Measurements from ENCODE around the gene SPATA2.
"Not testable (repeated sequence)": the region's sequence is repeated elsewhere in the genome, so short reads cannot be mapped to it uniquely, and the experiment has no call there.

The SPATA2 gene

DNA sequence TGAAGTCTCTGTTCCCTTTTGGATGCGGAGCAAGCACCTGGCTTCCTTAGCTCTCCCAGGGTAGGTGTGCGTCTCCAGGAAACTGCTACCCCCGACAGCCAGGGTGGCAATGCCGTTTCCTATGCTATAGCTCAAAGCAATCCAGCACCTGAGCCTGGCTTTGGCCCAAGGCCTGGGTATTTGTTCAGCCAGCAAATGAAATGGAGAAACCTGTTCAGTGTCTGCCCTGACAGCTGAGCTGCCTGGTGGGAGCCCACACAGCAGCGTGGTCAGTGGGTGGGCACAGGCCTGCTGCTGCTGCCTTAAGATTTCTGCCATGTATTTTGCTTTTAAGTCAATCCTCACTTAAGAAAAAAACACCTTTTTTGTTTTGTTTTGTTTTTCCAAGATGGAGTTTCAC, 13.7 kb downstream of the SPATA2 start:
- TF ChIP-seq CTCF (IDR thresholded peaks at IDR 0.05; ENCODE audit: low read length, missing control alignments) = no peak
- DNase-seq (ENCODE audit: low read depth) = no peak
- no peak overlapping the region for H3K4me3 ChIP-seq (replicated peaks; ENCODE audit: low read depth, low read length)

DNA sequence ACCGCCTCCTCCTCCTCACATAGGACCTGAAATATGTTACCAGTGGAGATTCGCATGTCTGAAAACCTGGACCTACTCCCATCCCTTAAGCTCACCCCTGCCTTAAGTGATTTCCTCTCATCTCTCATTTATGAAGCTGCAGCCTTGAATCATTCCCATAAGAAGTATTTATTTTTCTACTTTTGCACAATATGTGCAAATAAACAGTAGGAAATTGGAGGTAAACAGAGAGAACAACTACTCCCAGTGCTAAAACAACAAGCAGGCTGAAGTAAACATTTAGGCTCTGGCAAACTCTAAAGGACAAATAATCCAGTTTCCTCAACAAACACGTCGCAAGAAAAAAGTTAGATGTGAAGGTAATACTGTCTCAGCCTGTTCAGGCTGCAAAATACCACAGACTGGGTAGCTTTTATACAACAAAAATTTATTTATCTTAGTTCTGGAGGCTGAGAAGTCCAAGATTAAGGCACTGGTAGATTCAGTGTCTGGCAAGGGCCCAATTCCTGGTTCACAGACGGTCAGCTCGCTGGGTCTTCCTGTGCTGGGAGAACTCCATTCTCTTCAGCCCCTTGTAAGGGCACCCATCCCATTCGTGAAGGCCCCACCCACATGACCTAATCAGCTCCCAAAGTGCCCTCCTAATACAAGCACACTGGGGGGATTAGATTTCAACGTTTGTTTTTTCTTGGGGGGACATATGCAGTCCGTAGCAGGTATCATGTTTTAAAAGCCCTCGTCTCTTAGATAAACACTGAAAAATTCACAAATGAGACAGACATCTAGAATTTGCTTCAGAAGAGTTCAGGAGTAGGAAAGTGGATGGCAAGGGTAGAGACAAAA, 15.6 kb downstream of the SPATA2 start:
- no peak for DNase-seq (ENCODE audit: low read depth)
- no peak overlapping the region for H3K4me3 ChIP-seq (replicated peaks; ENCODE audit: low read depth, low read length)
- no peak for TF ChIP-seq CTCF (IDR thresholded peaks at IDR 0.05; ENCODE audit: low read length, missing control alignments)

GRCh38 chr20:49896204-49896603, 19.1 kb downstream of the SPATA2 start:
- no peak for TF ChIP-seq CTCF (IDR thresholded peaks at IDR 0.05; ENCODE audit: low read length, missing control alignments)
- H3K4me3 ChIP-seq (replicated peaks; ENCODE audit: low read depth, low read length) = no peak overlapping the region
- DNase-seq (ENCODE audit: low read depth) = no peak

GRCh38 chr20:49895474-49896093, 19.7 kb downstream of the SPATA2 start:
- not testable (repeated sequence) for H3K4me3 ChIP-seq (replicated peaks; ENCODE audit: low read depth, low read length); DNase-seq (ENCODE audit: low read depth)

DNA sequence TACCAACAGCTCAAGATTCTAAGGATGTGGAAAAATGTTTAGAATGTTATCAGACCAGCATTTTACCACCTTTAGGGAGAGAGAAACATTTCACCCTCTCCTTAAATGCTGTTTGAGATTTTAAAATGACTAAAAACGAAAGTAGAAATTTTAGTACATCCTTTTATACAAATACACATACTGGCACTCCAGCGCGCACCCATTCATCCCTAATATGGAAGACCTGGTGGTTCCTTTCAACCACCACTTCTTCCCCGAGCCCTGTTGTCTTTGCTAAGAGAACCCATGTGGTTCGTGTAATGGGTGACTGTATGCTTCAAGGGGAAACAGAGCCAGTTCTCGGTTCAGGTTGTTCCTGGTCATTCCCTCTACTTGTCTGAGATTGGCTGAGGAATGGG, 21.3 kb downstream of the SPATA2 start:
- no peak overlapping the region for H3K4me3 ChIP-seq (replicated peaks; ENCODE audit: low read depth, low read length)
- TF ChIP-seq CTCF (IDR thresholded peaks at IDR 0.05; ENCODE audit: low read length, missing control alignments) = no peak
- no peak for DNase-seq (ENCODE audit: low read depth)

GRCh38 chr20:49893242-49894072, 21.9 kb downstream of the SPATA2 start:
- no peak overlapping the region for H3K4me3 ChIP-seq (replicated peaks; ENCODE audit: low read depth, low read length)
- TF ChIP-seq CTCF (IDR thresholded peaks at IDR 0.05; ENCODE audit: low read length, missing control alignments) = no peak
- no peak for DNase-seq (ENCODE audit: low read depth)

- TF ChIP-seq CTCF (IDR thresholded peaks at IDR 0.05; ENCODE audit: low read length, missing control alignments) = no peak
- H3K4me3 ChIP-seq (replicated peaks; ENCODE audit: low read depth, low read length) = no peak overlapping the region
- DNase-seq (ENCODE audit: low read depth) = no peak
Measured at GRCh38 chr20:49892817-49893216, 22.5 kb downstream of the SPATA2 start.

Measured in fibroblast of pulmonary artery (primary cell).